ENCODE data around the gene DDX24. TPM values are rescaled to one million over a fixed set of nuclear protein-coding genes. Genes with fewer than 3 reads are reported as not detected.

DDX24 gene
- total RNA-seq, 1 donor from 2014 or later: 54.2 TPM

DNA sequence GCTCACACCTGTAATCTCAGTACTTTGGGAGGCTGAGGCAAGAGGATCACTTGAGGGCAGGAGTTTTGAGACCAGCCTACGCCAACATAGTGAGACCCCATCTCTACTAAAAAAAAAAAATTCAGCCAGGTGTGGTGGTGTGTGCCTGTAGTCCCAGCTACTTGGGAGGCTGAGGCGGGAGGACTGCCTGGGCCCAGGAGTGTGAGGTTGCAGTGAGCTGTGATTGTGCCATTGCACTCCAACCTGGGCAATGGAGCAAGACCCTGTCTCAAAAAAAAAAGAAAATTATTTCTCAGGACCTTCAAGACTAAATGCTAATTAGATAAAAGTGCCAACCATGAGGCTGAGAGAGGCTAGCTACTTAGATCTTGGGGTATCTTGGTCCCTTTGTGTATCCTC is 31.4 kb downstream of the DDX24 start:
- DNase-seq (ENCODE audit: low spot score): no peak
- no peak for ATAC-seq

GRCh38 chr14:94048691-94049624 is 32.0 kb downstream of the DDX24 start:
- DNase-seq (ENCODE audit: low spot score) (peak; percentile 43), ATAC-seq (no peak)

DNA sequence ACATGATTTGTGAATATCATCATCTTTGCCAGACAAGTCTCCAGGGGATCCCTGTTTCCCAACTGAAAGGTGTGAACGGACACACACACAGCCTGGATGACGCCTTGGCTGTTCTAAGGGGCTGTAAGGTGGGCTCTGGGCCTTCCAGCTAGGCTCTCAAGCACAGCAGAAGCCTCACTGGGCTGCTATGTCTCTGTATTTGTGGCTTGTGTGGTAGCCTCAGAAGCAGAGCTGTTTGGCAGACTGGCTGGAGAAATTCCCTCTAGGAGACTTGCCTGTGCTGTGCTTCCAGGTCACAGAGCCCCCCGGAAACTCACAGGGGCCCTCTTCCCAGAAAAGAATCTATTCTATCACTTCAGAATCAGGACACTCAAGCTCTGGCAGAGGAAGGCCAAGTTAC is 33.4 kb downstream of the DDX24 start:
- DNase-seq (ENCODE audit: low spot score): no peak
- ATAC-seq: no peak

GRCh38 chr14:94046696-94047250 is 34.2 kb downstream of the DDX24 start:
- DNase-seq (ENCODE audit: low spot score) (peak; percentile 19), ATAC-seq (no peak)

GRCh38 chr14:94045563-94046345 is 35.2 kb downstream of the DDX24 start:
- DNase-seq (ENCODE audit: low spot score): peak; percentile 8
- no peak for ATAC-seq

GRCh38 chr14:94045101-94045500 is 35.9 kb downstream of the DDX24 start:
- no peak for DNase-seq (ENCODE audit: low spot score)

GRCh38 chr14:94044476-94045091 is 36.4 kb downstream of the DDX24 start:
- DNase-seq (ENCODE audit: low spot score) (no peak), ATAC-seq (no peak)

More at GRCh38 chr14:94045101-94045500, 35.9 kb downstream of the DDX24 start:
- ATAC-seq: no peak

DNA sequence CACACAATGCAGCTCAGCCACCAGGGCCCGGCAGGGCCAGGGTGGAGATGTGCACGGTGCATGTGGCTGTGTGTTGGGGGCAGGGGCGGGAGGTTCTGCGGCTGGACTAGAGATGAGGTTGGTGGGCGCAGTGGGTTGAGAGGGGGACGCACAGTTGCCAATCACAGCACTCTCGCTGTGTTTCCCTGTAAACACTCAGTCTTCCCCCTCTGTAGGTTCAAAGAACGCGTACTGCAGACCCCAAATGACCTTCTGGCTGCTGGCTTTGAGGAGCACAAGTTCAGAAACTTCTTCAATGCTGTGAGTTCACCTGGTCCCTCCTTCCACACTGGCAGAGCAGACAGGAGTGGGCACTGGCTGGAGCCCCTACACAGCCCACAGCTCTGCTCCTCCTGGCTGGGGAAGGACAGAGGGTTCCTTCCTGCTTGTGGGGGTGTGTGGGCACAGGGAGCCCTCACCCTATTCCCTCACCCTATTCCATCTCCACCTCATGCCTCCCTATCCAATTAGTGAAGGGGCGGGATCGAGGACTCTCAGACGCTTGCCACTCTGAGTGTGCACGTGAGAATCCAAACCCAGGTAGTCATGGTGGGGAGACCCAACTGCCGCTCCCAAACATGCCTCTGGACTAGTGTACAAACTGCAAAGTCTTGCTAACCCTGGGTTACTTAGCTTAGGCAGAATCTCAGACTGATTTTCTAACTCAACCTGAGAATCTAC is 37.1 kb downstream of the DDX24 start:
- DNase-seq (ENCODE audit: low spot score): no peak

DNA sequence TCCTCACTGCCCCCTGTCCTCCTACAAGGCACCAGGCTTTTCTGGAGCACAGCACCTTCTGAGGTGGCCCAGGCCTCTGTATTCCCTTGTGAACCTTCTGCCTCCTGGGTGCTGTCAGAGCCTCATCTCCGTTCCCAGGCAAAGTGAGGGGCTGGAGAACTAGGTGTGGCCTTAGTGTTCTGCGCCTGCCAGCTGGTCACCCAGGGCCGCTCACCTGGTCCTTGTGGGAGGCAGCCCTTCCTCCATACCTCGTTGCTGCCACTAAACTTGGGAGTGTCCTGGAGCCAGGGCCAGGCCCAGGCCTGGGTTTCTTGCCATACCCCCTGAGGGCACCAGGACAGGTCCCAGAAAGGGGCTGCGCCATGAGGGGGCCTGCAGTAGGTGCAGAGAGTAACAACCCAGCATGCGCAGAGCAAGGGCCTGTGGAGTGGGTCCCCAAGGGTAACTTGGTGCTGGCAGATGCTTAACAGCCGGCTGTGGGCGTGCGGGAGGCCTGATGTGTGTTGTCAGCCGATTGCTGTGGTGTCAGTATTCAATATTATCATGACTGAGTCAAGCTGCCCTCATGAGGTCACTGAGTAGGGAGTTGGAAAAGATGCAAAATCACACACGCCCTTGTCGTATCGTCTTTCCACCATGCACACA is 37.8 kb downstream of the DDX24 start:
- ATAC-seq (no peak), DNase-seq (ENCODE audit: low spot score) (no peak)

More for the DNA sequence above, 37.1 kb downstream of the DDX24 start:
- ATAC-seq: no peak

DNA sequence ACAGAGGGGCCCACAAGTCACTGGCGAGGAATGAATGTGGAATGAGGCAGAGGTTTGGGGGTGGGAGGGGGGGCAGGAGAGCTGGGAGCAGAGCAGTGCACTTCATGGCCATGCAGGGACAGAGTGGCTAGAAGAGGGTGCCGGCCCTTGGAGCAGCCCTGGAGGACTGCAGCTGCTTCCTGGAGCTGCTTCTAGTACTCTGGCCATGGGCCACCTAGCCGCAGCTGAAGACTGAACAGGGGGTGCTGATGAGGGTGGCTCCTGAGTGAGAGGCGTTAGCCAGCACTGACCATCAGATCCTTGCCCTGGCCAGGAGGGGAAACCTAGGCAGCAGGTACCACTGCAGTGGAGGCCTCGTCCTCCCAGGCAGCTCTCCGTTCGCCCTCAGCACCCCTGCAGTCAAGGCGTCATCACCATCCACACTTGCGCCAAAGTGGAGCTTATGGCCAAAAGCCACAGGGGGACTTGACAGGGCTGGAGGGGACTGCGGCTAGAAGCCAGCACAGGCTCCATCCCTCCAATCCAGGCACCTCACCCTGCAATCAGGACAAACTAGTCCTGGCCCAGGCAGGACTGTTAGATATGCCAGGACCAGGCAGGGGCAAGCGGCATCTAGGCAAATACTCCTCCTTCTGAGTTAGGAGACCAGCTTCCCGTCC is 38.4 kb downstream of the DDX24 start:
- peak; percentile 33 for ATAC-seq
- DNase-seq (ENCODE audit: low spot score): no peak

- ATAC-seq: peak; percentile 90
- no peak for DNase-seq (ENCODE audit: low spot score)
Observed at GRCh38 chr14:94041551-94042346, 39.3 kb downstream of the DDX24 start.

DNA sequence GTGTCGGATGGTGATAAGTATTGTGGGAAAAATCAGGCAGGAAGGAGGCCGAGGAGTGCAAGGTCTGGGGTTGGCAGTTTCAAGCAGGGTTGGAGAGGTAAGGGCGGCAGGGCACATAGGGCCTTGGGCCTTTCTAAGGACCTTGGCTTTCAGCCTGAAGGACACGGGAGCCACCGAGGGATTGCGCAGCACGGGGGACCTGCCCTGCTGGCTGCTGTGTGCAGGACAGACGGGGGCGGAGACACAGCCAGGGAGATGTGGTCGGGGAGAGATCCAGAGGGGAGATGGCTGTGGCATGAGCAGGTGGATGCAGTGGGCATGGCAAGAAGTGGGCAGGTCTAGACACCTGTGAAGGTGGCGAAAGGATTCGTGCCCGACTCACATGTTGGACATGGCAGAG is 40.2 kb downstream of the DDX24 start:
- ATAC-seq (no peak), DNase-seq (ENCODE audit: low spot score) (no peak)

GRCh38 chr14:94040247-94040646 is 40.8 kb downstream of the DDX24 start:
- no peak for ATAC-seq

GRCh38 chr14:94038921-94039629 is 41.9 kb downstream of the DDX24 start:
- DNase-seq (ENCODE audit: low spot score) (no peak), ATAC-seq (no peak)

More at GRCh38 chr14:94040247-94040646, 40.8 kb downstream of the DDX24 start:
- no peak for DNase-seq (ENCODE audit: low spot score)

DNA sequence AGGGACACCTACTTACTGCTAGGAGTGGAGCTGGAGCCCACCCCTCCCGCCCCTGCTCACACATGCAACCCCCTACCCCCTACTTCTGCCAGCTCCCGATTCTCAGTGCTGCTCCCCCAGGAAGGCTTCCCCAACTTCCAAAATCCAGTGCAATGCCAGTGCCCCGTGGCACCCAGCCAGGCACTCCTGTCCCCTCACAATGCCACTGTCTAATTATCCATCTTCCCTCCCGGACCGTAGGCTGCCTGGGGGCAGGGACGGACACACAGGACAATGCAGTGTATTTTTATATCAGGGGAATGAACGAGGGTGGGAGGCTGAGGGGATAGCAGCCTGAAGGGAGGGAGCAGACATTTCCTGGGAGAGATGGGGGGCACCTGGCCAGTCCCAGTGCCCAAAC is 42.5 kb downstream of the DDX24 start:
- ATAC-seq: no peak
- no peak for DNase-seq (ENCODE audit: low spot score)

DNA sequence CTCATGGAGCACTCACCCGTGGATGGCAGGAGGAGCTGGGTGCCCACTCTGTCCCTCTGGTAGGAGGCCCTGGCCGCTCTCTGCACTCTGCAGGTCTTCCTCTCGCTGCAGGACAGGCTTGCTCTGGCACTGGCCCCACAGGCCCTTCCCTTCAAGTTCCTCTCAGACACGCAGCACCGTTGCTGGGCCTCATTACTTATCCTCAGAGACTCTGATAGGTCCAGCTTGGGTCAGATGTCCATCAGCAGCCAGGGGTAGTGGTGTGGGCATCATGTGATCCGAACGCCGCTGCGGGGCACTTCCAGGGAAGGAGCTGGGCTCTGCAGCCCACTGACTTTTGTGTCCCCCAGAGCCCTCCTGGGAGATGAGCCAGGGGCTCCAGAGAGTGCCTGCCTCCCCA is 43.0 kb downstream of the DDX24 start:
- no peak for DNase-seq (ENCODE audit: low spot score)

GRCh38 chr14:94036313-94037167 is 44.5 kb downstream of the DDX24 start:
- DNase-seq (ENCODE audit: low spot score) (peak; percentile 76), ATAC-seq (peak; percentile 98)

More for the DNA sequence above, 43.0 kb downstream of the DDX24 start:
- no peak for ATAC-seq
